AG09309 (cell line): Measurements from ENCODE around the gene PLEKHA4.

Experiments
- DNase-seq: peaks from one replicate; pipeline ENCODE4 v3.0.0-alpha.2; 2010; ENCODE audit warnings: low read depth
- H3K4me3 ChIP-seq: 2 replicates; pipeline ENCODE4 v1.5.1; 2011; ENCODE audit warnings: mild to moderate bottlenecking, low read depth, low read length, moderate library complexity; ENCODE audit not compliant: control insufficient read depth
- CTCF ChIP-seq: IDR thresholded peaks from 2 replicates; pipeline ENCODE4 v1.5.1; 2011; ENCODE audit warnings: mild to moderate bottlenecking, low read depth, low read length, inconsistent platforms; ENCODE audit not compliant: insufficient read depth, control insufficient read depth; ENCODE audit errors: missing control alignments

Gene PLEKHA4

GRCh38 chr19:48821633-48822032 is 46.8 kb downstream of the PLEKHA4 start:
- no peak for DNase-seq
- no peak for TF ChIP-seq CTCF
- H3K4me3 ChIP-seq = no peak overlapping the region

- no peak for TF ChIP-seq CTCF
- peak; percentile 80 for DNase-seq
- H3K4me3 ChIP-seq = no peak overlapping the region
Measured at GRCh38 chr19:48819366-48819816, 49.0 kb downstream of the PLEKHA4 start.

- no peak for DNase-seq
- H3K4me3 ChIP-seq = no peak overlapping the region
- no peak for TF ChIP-seq CTCF
Measured at GRCh38 chr19:48818234-48818820, 50.1 kb downstream of the PLEKHA4 start.

GRCh38 chr19:48817585-48818124 is 50.8 kb downstream of the PLEKHA4 start:
- no peak for TF ChIP-seq CTCF
- H3K4me3 ChIP-seq = no peak overlapping the region
- no peak for DNase-seq

- no peak overlapping the region for H3K4me3 ChIP-seq
- no peak for DNase-seq
- no peak for TF ChIP-seq CTCF
Measured at GRCh38 chr19:48815870-48816501, 52.4 kb downstream of the PLEKHA4 start.

- DNase-seq = no peak
- TF ChIP-seq CTCF = no peak
- no peak overlapping the region for H3K4me3 ChIP-seq
Measured at GRCh38 chr19:48814895-48815294, 53.5 kb downstream of the PLEKHA4 start.
